ENCODE data around the gene SH2D7. TPM values are rescaled to one million over a fixed set of nuclear protein-coding genes. Genes with fewer than 3 reads are reported as not detected.
A peak's percentile ranks its signal among the peaks of the same experiment; 100 is the strongest.

The SH2D7 gene
- total and polyA plus RNA-seq, 2 experiments from 2014 or later, result not detected

- TF ChIP-seq EZH2 (IDR thresholded peaks at IDR 0.05; ENCODE audit: insufficient read depth, poor library complexity, severe bottlenecking), result no peak
- no peak for TF ChIP-seq EZH2phosphoT487 (IDR thresholded peaks at IDR 0.05; ENCODE audit: insufficient read depth, low read depth)
- Histone ChIP-seq H3K27me3 (replicated peaks; ENCODE audit: insufficient read depth) (no peaks in the 10 kb centered on the region), H3K9me3 (ENCODE audit: low read depth) (no peaks in the 10 kb centered on the region), H3K9ac (no peak overlapping the region), H3K4me2 (ENCODE audit: unreplicated experiment) (no peak overlapping the region), H3K79me2 (ENCODE audit: insufficient read depth) (peaks cover 84% of the 10 kb centered on the region), H3K4me3 (no peak overlapping the region), H3K36me3 (ENCODE audit: low read depth) (0 out of 2 replicates have a peak, but pooled peaks cover 8% of the 10 kb centered on the region), H3K27ac (no peak overlapping the region), H2AFZ (no peak overlapping the region), H3K4me1 (ENCODE audit: insufficient read depth) (peaks cover 56% of the 10 kb centered on the region), H3F3A (ENCODE audit: insufficient read depth) (peaks cover 22% of the 10 kb centered on the region), H4K20me1 (ENCODE audit: insufficient read depth) (0 out of 2 replicates have a peak, but pooled peaks cover 3% of the 10 kb centered on the region), H3K9me2 (ENCODE audit: insufficient read depth) (no peaks in the 10 kb centered on the region)
- DNase-seq, result no peak
- in situ Hi-C loops (cut with MboI), result no loop called here
- WGBS, 2 experiments (ENCODE audit: low coverage in 1 of 2, low lambda C conversion rate in 2 of 2, missing lambda C conversion rate in 2 of 2), result 53 to 57% methylated on average over 2 of the region's 2 CpGs
Measured at GRCh38 chr15:78054518-78054917, 37.8 kb upstream of the SH2D7 start.

- no peaks in the 10 kb centered on the region for H3K9me3 ChIP-seq (ENCODE audit: low read depth)
- H3K79me2 ChIP-seq (ENCODE audit: insufficient read depth), result peaks cover 88% of the 10 kb centered on the region
- in situ Hi-C loops (cut with MboI), result no loop called here
- H3K27me3 ChIP-seq (replicated peaks; ENCODE audit: insufficient read depth), result no peaks in the 10 kb centered on the region
- WGBS, 2 experiments (ENCODE audit: low coverage in 1 of 2, low lambda C conversion rate in 2 of 2, missing lambda C conversion rate in 2 of 2), result 52 to 60% methylated on average over 1 of the region's 1 CpG
- no peak overlapping the region for H2AFZ ChIP-seq
- TF ChIP-seq EZH2 (IDR thresholded peaks at IDR 0.05; ENCODE audit: insufficient read depth, poor library complexity, severe bottlenecking), result no peak
- TF ChIP-seq EZH2phosphoT487 (IDR thresholded peaks at IDR 0.05; ENCODE audit: insufficient read depth, low read depth), result no peak
- H3K9me2 ChIP-seq (ENCODE audit: insufficient read depth), result no peaks in the 10 kb centered on the region
- DNase-seq, result no peak
- H3K9ac ChIP-seq, result no peak overlapping the region
- H3K27ac ChIP-seq, result no peak overlapping the region
- H4K20me1 ChIP-seq (ENCODE audit: insufficient read depth), result 0 out of 2 replicates have a peak, but pooled peaks cover 3% of the 10 kb centered on the region
- H3K4me1 ChIP-seq (ENCODE audit: insufficient read depth), result peaks cover 52% of the 10 kb centered on the region
- peaks cover 18% of the 10 kb centered on the region for H3F3A ChIP-seq (ENCODE audit: insufficient read depth)
- 0 out of 2 replicates have a peak, but pooled peaks cover 8% of the 10 kb centered on the region for H3K36me3 ChIP-seq (ENCODE audit: low read depth)
- H3K4me2 ChIP-seq (ENCODE audit: unreplicated experiment), result no peak overlapping the region
- H3K4me3 ChIP-seq, result no peak overlapping the region
Measured at GRCh38 chr15:78054966-78055365, 37.4 kb upstream of the SH2D7 start.

DNA sequence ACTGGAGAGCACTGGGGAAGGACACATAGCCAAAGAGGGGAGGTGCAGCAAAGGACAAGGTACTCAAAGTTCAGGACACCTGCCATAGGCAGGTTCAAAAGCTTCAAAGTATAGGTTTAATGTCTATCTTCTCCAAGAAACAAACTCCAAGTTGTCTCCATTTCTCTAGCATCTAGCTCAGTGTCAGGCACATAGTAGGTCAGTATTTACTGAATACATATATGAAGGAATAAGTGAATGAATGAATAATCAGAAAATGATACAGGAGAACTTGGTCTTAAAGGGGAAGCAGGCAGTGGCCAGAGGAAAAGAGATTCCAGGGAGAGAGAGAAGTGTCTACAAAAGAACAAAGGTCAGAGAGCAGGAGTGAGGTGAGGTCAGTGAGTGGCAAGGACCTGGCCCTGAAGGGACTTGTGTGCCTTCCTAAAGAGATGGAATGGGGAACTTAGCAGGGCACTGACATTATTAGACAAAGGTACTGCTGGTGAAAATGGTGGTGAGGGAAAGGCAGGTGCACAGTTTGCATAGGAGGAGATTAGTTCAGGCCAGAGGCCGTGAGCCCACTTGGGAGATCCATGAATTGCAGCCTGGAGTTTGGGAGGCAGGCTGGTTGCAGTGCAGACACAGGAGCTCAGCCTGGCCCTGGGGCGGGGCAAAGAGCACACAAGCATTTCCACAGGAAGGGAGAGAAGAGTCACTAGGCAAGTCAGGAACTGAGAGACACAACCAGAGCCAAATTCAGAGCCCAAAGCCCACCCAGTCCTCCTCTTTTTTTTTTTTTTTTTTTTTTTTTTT, 36.2 kb upstream of the SH2D7 start:
- H3K4me1 ChIP-seq (ENCODE audit: insufficient read depth), result peaks cover 41% of the 10 kb centered on the region
- 0 out of 2 replicates have a peak, but pooled peaks cover 3% of the 10 kb centered on the region for H4K20me1 ChIP-seq (ENCODE audit: insufficient read depth)
- no peak overlapping the region for H3K4me3 ChIP-seq
- TF ChIP-seq EZH2 (IDR thresholded peaks at IDR 0.05; ENCODE audit: insufficient read depth, poor library complexity, severe bottlenecking), result no peak
- TF ChIP-seq EZH2phosphoT487 (IDR thresholded peaks at IDR 0.05; ENCODE audit: insufficient read depth, low read depth), result no peak
- no peaks in the 10 kb centered on the region for H3K9me3 ChIP-seq (ENCODE audit: low read depth)
- H3K9me2 ChIP-seq (ENCODE audit: insufficient read depth), result no peaks in the 10 kb centered on the region
- peak; percentile 72 for DNase-seq
- H3K36me3 ChIP-seq (ENCODE audit: low read depth), result 0 out of 2 replicates have a peak, but pooled peaks cover 8% of the 10 kb centered on the region
- in situ Hi-C loops (cut with MboI), result no loop called here
- H3K27ac ChIP-seq, result peak overlapping the region; percentile 68
- H3K4me2 ChIP-seq (ENCODE audit: unreplicated experiment), result no peak overlapping the region
- peaks cover 6% of the 10 kb centered on the region; the same call in 1 of the 2 replicates for H3F3A ChIP-seq (ENCODE audit: insufficient read depth)
- H3K9ac ChIP-seq, result peak overlapping the region; percentile 57; the same call in 1 of the 2 replicates
- WGBS, 2 experiments (ENCODE audit: low coverage in 1 of 2, low lambda C conversion rate in 2 of 2, missing lambda C conversion rate in 2 of 2), result 9 to 19% methylated on average over 2 of the region's 2 CpGs
- peaks cover 98% of the 10 kb centered on the region for H3K79me2 ChIP-seq (ENCODE audit: insufficient read depth)
- no peaks in the 10 kb centered on the region for H3K27me3 ChIP-seq (replicated peaks; ENCODE audit: insufficient read depth)
- no peak overlapping the region for H2AFZ ChIP-seq

DNA sequence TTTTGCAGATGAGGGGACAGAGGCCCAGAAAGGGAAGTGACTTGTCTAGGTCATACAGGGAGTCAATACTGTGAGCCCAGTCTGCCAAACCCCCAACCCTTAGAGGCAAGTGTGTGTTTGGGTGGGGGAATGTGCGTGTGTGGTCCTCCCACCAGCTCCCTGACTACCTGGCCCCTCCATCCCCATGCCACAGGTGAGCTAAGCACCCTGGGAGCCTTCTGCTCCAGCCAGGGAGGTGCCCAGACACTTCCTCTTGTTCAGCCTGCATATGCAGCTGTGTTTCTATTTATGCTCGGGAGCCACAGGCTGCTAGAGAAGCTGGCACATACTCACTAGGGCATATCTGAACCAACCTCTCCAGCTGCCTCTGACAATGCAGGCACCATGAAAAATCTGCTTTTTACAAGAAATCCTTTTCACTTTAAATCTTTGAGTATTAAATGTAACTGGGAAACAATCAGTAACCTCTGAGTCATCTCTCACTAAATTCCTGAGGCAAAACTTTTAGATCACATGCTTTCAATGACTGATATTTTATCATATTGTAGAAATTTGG, 35.6 kb upstream of the SH2D7 start:
- TF ChIP-seq EZH2phosphoT487 (IDR thresholded peaks at IDR 0.05; ENCODE audit: insufficient read depth, low read depth), result no peak
- no peak for TF ChIP-seq EZH2 (IDR thresholded peaks at IDR 0.05; ENCODE audit: insufficient read depth, poor library complexity, severe bottlenecking)
- Histone ChIP-seq H3K4me2 (ENCODE audit: unreplicated experiment) (peak overlapping the region; percentile 62), H3K9ac (peak overlapping the region; percentile 57), H3F3A (ENCODE audit: insufficient read depth) (peaks cover 2% of the 10 kb centered on the region; the same call in 1 of the 2 replicates), H3K27me3 (replicated peaks; ENCODE audit: insufficient read depth) (no peaks in the 10 kb centered on the region), H3K9me3 (ENCODE audit: low read depth) (no peaks in the 10 kb centered on the region), H3K4me3 (0 out of 2 replicates have a peak overlapping the region, but pooled peaks have one; percentile 36), H2AFZ (no peak overlapping the region), H3K4me1 (ENCODE audit: insufficient read depth) (peaks cover 39% of the 10 kb centered on the region), H4K20me1 (ENCODE audit: insufficient read depth) (0 out of 2 replicates have a peak, but pooled peaks cover 3% of the 10 kb centered on the region), H3K79me2 (ENCODE audit: insufficient read depth) (peaks cover 97% of the 10 kb centered on the region), H3K36me3 (ENCODE audit: low read depth) (0 out of 2 replicates have a peak, but pooled peaks cover 8% of the 10 kb centered on the region), H3K27ac (peak overlapping the region; percentile 68), H3K9me2 (ENCODE audit: insufficient read depth) (no peaks in the 10 kb centered on the region)
- DNase-seq, result peak; percentile 70
- 2 to 8% methylated on average over 2 of the region's 2 CpGs for WGBS, 2 experiments (ENCODE audit: low coverage in 1 of 2, low lambda C conversion rate in 2 of 2, missing lambda C conversion rate in 2 of 2)
- in situ Hi-C loops (cut with MboI), result no loop called here

All from GM23248 (cell line).